B cell (primary cell): ENCODE data around the gene CTDP1. TPM values are rescaled to one million over a fixed set of nuclear protein-coding genes. Genes with fewer than 3 reads are reported as not detected.
A peak's percentile ranks its signal among the peaks of the same experiment; 100 is the strongest.

Experiments used
- ATAC-seq: fragments of 200-7000 bp; cut with Tn5 transposase; one replicate; pipeline ENCODE4 v1.10.0; 2021; ENCODE audit warnings: low read depth, mild to moderate bottlenecking, moderate number of reproducible peaks, moderate library complexity
- CTCF ChIA-PET: fragments of 350-600 bp; sonication (Branson Sonifier 250); formaldehyde crosslinking; loops from one replicate; lab custom pipeline; 2021; ENCODE audit warnings: antibody characterized with exemption, inconsistent platforms; lab: Charles Lee
- POLR2A ChIA-PET: fragments of 350-600 bp; sonication (Branson Sonifier 250); formaldehyde crosslinking; loops from one replicate; lab custom pipeline; 2021; ENCODE audit warnings: antibody characterized with exemption; lab: Charles Lee
- DNase-seq: peaks from one replicate; pipeline ENCODE4 v3.0.0; 2013
- H2AFZ ChIP-seq: 2 replicates; pipeline ENCODE4 v1.6.1; 2012; ENCODE audit warnings: mild to moderate bottlenecking, low read depth, low read length; ENCODE audit not compliant: insufficient read depth, poor library complexity, severe bottlenecking
- H3K27ac ChIP-seq, 2 donors: 1 replicate in 1 of 2; 2 replicates in 1 of 2; pipeline ENCODE4 v1.5.1; 2012 to 2013; ENCODE audit warnings: low read length in 2 of 2, mild to moderate bottlenecking in 2 of 2, moderate library complexity in 1 of 2
- H3K27me3 ChIP-seq, 4 experiments: fragments of 200-600 bp in 1 of 4; sonication (generic) in 1 of 4; replicated peaks in 1 of 4; 1 replicate in 2 of 4; 2 replicates in 2 of 4; pipeline versions ENCODE4 v1.6.1 to v1.7.0; 2013 to 2016; ENCODE audit warnings: low read length in 3 of 4, mild to moderate bottlenecking in 2 of 4, mixed read lengths in 1 of 4, moderate library complexity in 1 of 4; ENCODE audit not compliant: insufficient read depth in 4 of 4, control insufficient read depth in 3 of 4; ENCODE audit errors: control extremely low read depth in 1 of 4
- H3K36me3 ChIP-seq, 2 experiments: replicated peaks in 1 of 2; 1 replicate in 1 of 2; 2 replicates in 1 of 2; pipeline versions ENCODE4 v1.6.1 to v1.7.1; 2013; ENCODE audit warnings: low read length in 1 of 2; ENCODE audit not compliant: insufficient read depth in 2 of 2, control insufficient read depth in 1 of 2; ENCODE audit errors: control extremely low read depth in 1 of 2, extremely low read depth in 1 of 2
- H3K4me1 ChIP-seq, 2 donors: fragments of 200-600 bp in 1 of 2; sonication (generic) in 1 of 2; 1 replicate in 1 of 2; 2 replicates in 1 of 2; pipeline versions ENCODE4 v1.5.1 to v1.6.1; 2013 to 2017; ENCODE audit warnings: low read length in 2 of 2; ENCODE audit not compliant: control insufficient read depth in 2 of 2, insufficient read depth in 2 of 2
- H3K4me2 ChIP-seq: replicated peaks from 2 replicates; pipeline ENCODE3; 2012; ENCODE audit warnings: mild to moderate bottlenecking, low read depth, low read length; ENCODE audit not compliant: poor library complexity, severe bottlenecking
- H3K4me3 ChIP-seq, 5 experiments: fragments of 200-600 bp in 1 of 5; sonication (generic) in 1 of 5; 1 replicate in 3 of 5; 2 replicates in 2 of 5; pipeline versions ENCODE4 v1.5.1 to v1.7.0; 2011 to 2016; ENCODE audit warnings: low read length in 4 of 5, mild to moderate bottlenecking in 4 of 5, low read depth in 2 of 5, control low read depth in 1 of 5, moderate library complexity in 1 of 5; ENCODE audit not compliant: insufficient read depth in 1 of 5; ENCODE audit errors: control extremely low read depth in 1 of 5, extremely low read depth in 1 of 5
- H3K79me2 ChIP-seq: fragments of 200-600 bp; sonication (generic); one replicate; pipeline ENCODE4 v1.6.0; 2016; ENCODE audit warnings: low read length; ENCODE audit not compliant: control insufficient read depth, insufficient read depth
- H3K9ac ChIP-seq: fragments of 200-600 bp; sonication (generic); 2 replicates; pipeline ENCODE4 v1.6.1; 2017; ENCODE audit warnings: mild to moderate bottlenecking, low read length, moderate library complexity
- H3K9me3 ChIP-seq, 3 donors: one replicate each; pipeline versions ENCODE4 v1.6.1 to v1.7.1; 2013; ENCODE audit warnings: low read length in 2 of 3; ENCODE audit not compliant: control insufficient read depth in 2 of 3, insufficient read depth in 1 of 3; ENCODE audit errors: control extremely low read depth in 1 of 3
- H4K20me1 ChIP-seq: 2 replicates; pipeline ENCODE4 v1.6.0; 2012; ENCODE audit warnings: mild to moderate bottlenecking, low read length; ENCODE audit not compliant: insufficient read depth, control insufficient read depth, poor library complexity, severe bottlenecking
- H3K27ac Mint-ChIP-seq: one replicate; pipeline ENCODE4 v1.8.0; 2021; ENCODE audit warnings: mixed read lengths
- H3K27me3 Mint-ChIP-seq: one replicate; pipeline ENCODE4 v1.8.0; 2021; ENCODE audit warnings: mixed read lengths
- H3K4me1 Mint-ChIP-seq: one replicate; pipeline ENCODE4 v1.8.0; 2021; ENCODE audit warnings: mixed read lengths
- H3K4me3 Mint-ChIP-seq: one replicate; pipeline ENCODE4 v1.8.0; 2021; ENCODE audit warnings: mixed read lengths
- H3K9me3 Mint-ChIP-seq: one replicate; pipeline ENCODE4 v1.8.0; 2022; ENCODE audit warnings: mixed read lengths; ENCODE audit not compliant: insufficient read depth
- CTCF ChIP-seq: fragments of 200-600 bp; IDR thresholded peaks from one replicate; pipeline ENCODE4 v1.8.0; 2022; ENCODE audit warnings: antibody characterized with exemption, mild to moderate bottlenecking
- EZH2 ChIP-seq: IDR thresholded peaks from 2 replicates; pipeline ENCODE4 v1.6.1; 2012; ENCODE audit warnings: borderline replicate concordance, low read depth, mild to moderate bottlenecking, moderate library complexity, low read length; ENCODE audit not compliant: insufficient read depth, poor library complexity, severe bottlenecking
- WGBS: methylation state at CpG from one replicate; pipeline ENCODE4 v1.1.5; 2013; ENCODE audit warnings: missing lambda C conversion rate; ENCODE audit not compliant: insufficient coverage; 5-methylcytosine and 5-hydroxymethylcytosine counted together
- intact Hi-C: fragments of 100-400 bp; cut with micrococcal nuclease; formaldehyde crosslinking; loops from one replicate; pipeline ENCODE4 v1.10.0; 2022
- polyA plus RNA-seq: library from polyadenylated mRNA; depleted of rRNA; stranded (reverse); fragments of >200 nt; gene quantifications from 2 replicates; pipeline ENCODE4 v1.2.3, GENCODE V29; 2012
- total RNA-seq, 2 donors: library from RNA; stranded (reverse); fragments of 120-200 nt in 1 of 2; gene quantifications; 1 replicate in 1 of 2; 2 replicates in 1 of 2; pipeline versions ENCODE4 v1.2.3 to v1.2.4, GENCODE V29; 2013 to 2022

Gene CTDP1
- total and polyA plus RNA-seq, 2 donors (not counting 1 experiment from before 2014, with no cell fraction given), result 14.3 to 33.3 TPM

- no peak for ATAC-seq
- no peak overlapping the region for H3K9ac ChIP-seq
- DNase-seq, result no peak
- ChIA-PET POLR2A (no interaction called here), CTCF (interaction anchor here (0.6 to 6.2 kb wide), 5 partner anchors 17 to 263 kb away, joined by 3 to 175 read pairs (median 5); no protein-coding TSS in a partner anchor)
- intact Hi-C loops, result loop anchor here (5.0 kb wide), 1 partner anchor 765 kb away; no protein-coding TSS in a partner anchor
- H4K20me1 ChIP-seq, result no peaks in the 10 kb centered on the region
- H3K9me3 ChIP-seq, result no peaks in the 10 kb centered on the region
- Mint-ChIP-seq H3K4me3 (no peak overlapping the region), H3K27ac (peak overlapping the region; percentile 46), H3K9me3 (no peaks in the 10 kb centered on the region), H3K27me3 (no peaks in the 10 kb centered on the region), H3K4me1 (peaks cover 20% of the 10 kb centered on the region)
- no peak overlapping the region for H3K27ac ChIP-seq
- H3K79me2 ChIP-seq, result no peaks in the 10 kb centered on the region
- no peaks in the 10 kb centered on the region for H3K36me3 ChIP-seq
- WGBS, result 96% methylated on average over 30 of the region's 33 CpGs
- H3K4me2 ChIP-seq, result no peak overlapping the region
- no peak for TF ChIP-seq EZH2
- TF ChIP-seq CTCF, result no peak
- no peak overlapping the region for H3K4me3 ChIP-seq
- no peak overlapping the region for H2AFZ ChIP-seq
- H3K27me3 ChIP-seq, result peaks cover 0 to 3% (median 0%) of the 10 kb centered on the region in 4 experiments
- H3K4me1 ChIP-seq, result peaks cover 19 to 22% of the 10 kb centered on the region in 2 donors
Observed at GRCh38 chr18:79641722-79642497, 37.7 kb upstream of the CTDP1 start.

- 91% methylated on average over 3 of the region's 6 CpGs for WGBS
- Histone ChIP-seq H3K4me2 (peak overlapping the region; percentile 64), H3K4me1 (peaks cover 16 to 22% of the 10 kb centered on the region in 2 donors), H2AFZ (peak overlapping the region; percentile 45), H3K36me3 (no peaks in the 10 kb centered on the region), H3K9me3 (no peaks in the 10 kb centered on the region), H3K27me3 (no peaks in the 10 kb centered on the region), H3K9ac (no peak overlapping the region), H4K20me1 (no peaks in the 10 kb centered on the region), H3K27ac (peak overlapping the region; percentile 23 to 54), H3K4me3 (peak overlapping the region in 1 of 5 experiments; percentile 32), H3K79me2 (no peaks in the 10 kb centered on the region)
- no peak for TF ChIP-seq CTCF
- no peak for TF ChIP-seq EZH2
- CTCF ChIA-PET, result interaction anchor here (0.9 to 6.2 kb wide), 9 partner anchors 18 to 262 kb away, joined by 3 to 175 read pairs (median 4); no protein-coding TSS in a partner anchor
- no peak for ATAC-seq
- POLR2A ChIA-PET, result no interaction called here
- peak overlapping the region; percentile 26 for H3K4me3 Mint-ChIP-seq
- no peak for DNase-seq
- H3K27me3 Mint-ChIP-seq, result no peaks in the 10 kb centered on the region
- H3K9me3 Mint-ChIP-seq, result no peaks in the 10 kb centered on the region
- intact Hi-C loops, result loop anchor here (5.0 kb wide), 1 partner anchor 765 kb away; no protein-coding TSS in a partner anchor
- peaks cover 20% of the 10 kb centered on the region for H3K4me1 Mint-ChIP-seq
- peak overlapping the region; percentile 46 for H3K27ac Mint-ChIP-seq
Observed at GRCh38 chr18:79642626-79643025, 37.0 kb upstream of the CTDP1 start.
